GM18507 (cell line): ENCODE data around the gene UGT1A5.

Source experiments
- DNase-seq: peaks from one replicate; pipeline ENCODE4 v3.0.0; 2011; ENCODE audit warnings: low read depth; ENCODE audit not compliant: insufficient read length; ENCODE audit errors: extremely low spot score
- FAIRE-seq: peaks from 2 replicates; lab custom pipeline; 2011; peaks lifted over from hg19 to GRCh38; lab: Jason Lieb, UNC

The UGT1A5 gene

GRCh38 chr2:233766416-233766815 lies 53.7 kb downstream of the UGT1A5 start:
- no peak for DNase-seq
- FAIRE-seq = no peak

- DNase-seq (no peak), FAIRE-seq (no peak)
Measured at GRCh38 chr2:233768076-233768475, 55.4 kb downstream of the UGT1A5 start.

- DNase-seq = no peak
- FAIRE-seq = no peak
Measured at GRCh38 chr2:233769260-233769659, 56.6 kb downstream of the UGT1A5 start.

- DNase-seq (no peak), FAIRE-seq (no peak)
Measured at GRCh38 chr2:233772153-233772552, 59.4 kb downstream of the UGT1A5 start.

- FAIRE-seq (no peak), DNase-seq (no peak)
Measured at GRCh38 chr2:233772583-233772982, 59.9 kb downstream of the UGT1A5 start.

- DNase-seq (no peak), FAIRE-seq (no peak)
Measured at GRCh38 chr2:233773854-233774253, 61.1 kb downstream of the UGT1A5 start.

GRCh38 chr2:233775414-233775813 lies 62.7 kb downstream of the UGT1A5 start:
- DNase-seq (no peak), FAIRE-seq (no peak)

GRCh38 chr2:233778030-233778429 lies 65.3 kb downstream of the UGT1A5 start, which contains the start of gene MROH2A:
Gene MROH2A (plus strand): TSS chr2:233778330. CDS start chr2:233779359, 1,029 bp downstream.
- FAIRE-seq (no peak), DNase-seq (no peak)

- FAIRE-seq (no peak), DNase-seq (no peak)
Measured at GRCh38 chr2:233779722-233780121, 67.0 kb downstream of the UGT1A5 start.

GRCh38 chr2:233780771-233781170 lies 68.1 kb downstream of the UGT1A5 start:
- FAIRE-seq = no peak

GRCh38 chr2:233789554-233789953 lies 76.8 kb downstream of the UGT1A5 start:
- FAIRE-seq (no peak), DNase-seq (no peak)

More at GRCh38 chr2:233780771-233781170, 68.1 kb downstream of the UGT1A5 start:
- no peak for DNase-seq

- no peak for FAIRE-seq
- no peak for DNase-seq
Measured at GRCh38 chr2:233791151-233791882, 78.6 kb downstream of the UGT1A5 start.

GRCh38 chr2:233791883-233792329 lies 79.2 kb downstream of the UGT1A5 start:
- DNase-seq (no peak), FAIRE-seq (no peak)

- DNase-seq (no peak), FAIRE-seq (no peak)
Measured at GRCh38 chr2:233792720-233793119, 80.0 kb downstream of the UGT1A5 start.

GRCh38 chr2:233793465-233794127 lies 80.9 kb downstream of the UGT1A5 start:
- FAIRE-seq (no peak), DNase-seq (no peak)

GRCh38 chr2:233794128-233794658 lies 81.5 kb downstream of the UGT1A5 start:
- FAIRE-seq (no peak), DNase-seq (no peak)

GRCh38 chr2:233795735-233796171 lies 83.0 kb downstream of the UGT1A5 start:
- DNase-seq (no peak), FAIRE-seq (no peak)

GRCh38 chr2:233796254-233796653 lies 83.5 kb downstream of the UGT1A5 start:
- DNase-seq = no peak
- no peak for FAIRE-seq

- no peak for DNase-seq
Measured at GRCh38 chr2:233798335-233799086, 85.8 kb downstream of the UGT1A5 start.

GRCh38 chr2:233799087-233799665 lies 86.5 kb downstream of the UGT1A5 start:
- FAIRE-seq (no peak), DNase-seq (no peak)

More at GRCh38 chr2:233798335-233799086, 85.8 kb downstream of the UGT1A5 start:
- no peak for FAIRE-seq
